Measurements from ENCODE around the gene TAB3. TPM values are rescaled to one million over a fixed set of nuclear protein-coding genes. Genes with fewer than 3 reads are reported as not detected.
A peak's percentile ranks its signal among the peaks of the same experiment; 100 is the strongest.

TAB3 gene
- total and polyA plus RNA-seq, 2 of the 4 experiments (the other 2 are of a cell fraction), result 4.7 to 6.4 TPM

GRCh38 chrX:30906726-30907125 is 17.7 kb upstream of the TAB3 start:
- Histone ChIP-seq H3K4ac (ENCODE audit: low read depth, low read length) (no peak overlapping the region), H3K4me3 (ENCODE audit: insufficient read depth, low read depth, low read length) (no peak overlapping the region), H2BK120ac (ENCODE audit: low read depth, low read length) (no peak overlapping the region), H3K23ac (ENCODE audit: low read depth, low read length) (no peak overlapping the region), H3K4me2 (ENCODE audit: low read depth, low read length) (no peak overlapping the region), H4K8ac (ENCODE audit: low read depth in 2 of 2, low read length in 2 of 2) (no peak overlapping the region), H2AFZ (replicated peaks; ENCODE audit: low read length, poor library complexity) (no peak overlapping the region), H3K56ac (ENCODE audit: extremely low read depth, insufficient read depth, low read length) (no peak overlapping the region), H4K91ac (ENCODE audit: insufficient read depth, low read depth, low read length) (no peak overlapping the region), H2BK20ac (ENCODE audit: low read depth, low read length) (no peak overlapping the region), H3K36me3 (ENCODE audit: control insufficient read depth, insufficient read depth, low read length) (no peaks in the 10 kb centered on the region), H3K79me1 (ENCODE audit: low read depth in 1 of 2, low read length in 2 of 2) (no peaks in the 10 kb centered on the region), H3K9me1 (ENCODE audit: insufficient read depth, low read length) (no peaks in the 10 kb centered on the region), H2BK5ac (ENCODE audit: low read depth, low read length, poor library complexity, severe bottlenecking) (no peak overlapping the region), H3K4me1 (ENCODE audit: control insufficient read depth, insufficient read depth, low read length) (no peaks in the 10 kb centered on the region), H3K18ac (ENCODE audit: low read depth, low read length) (no peak overlapping the region), H3K27me3 (ENCODE audit: control insufficient read depth, insufficient read depth, low read length) (no peaks in the 10 kb centered on the region), H2BK15ac (ENCODE audit: low read depth, low read length) (no peak overlapping the region), H2AK5ac (ENCODE audit: low read depth, low read length) (no peak overlapping the region), H3K14ac (replicated peaks; ENCODE audit: low read depth, low read length) (no peak overlapping the region), H3K9me3 (ENCODE audit: control insufficient read depth, insufficient read depth, low read length) (no peaks in the 10 kb centered on the region), H4K5ac (ENCODE audit: low read depth, low read length) (no peak overlapping the region), H4K20me1 (ENCODE audit: insufficient read depth, low read length) (no peaks in the 10 kb centered on the region), H2AK9ac (replicated peaks; ENCODE audit: low read depth, low read length, poor library complexity) (no peak overlapping the region), H3K9ac (ENCODE audit: low read depth, low read length) (no peak overlapping the region), H3K27ac (ENCODE audit: insufficient read depth, low read length) (no peak overlapping the region)
- DNase-seq (peak; percentile 54), ATAC-seq (ENCODE audit: low read depth) (no peak)
- dilution Hi-C loops (cut with HindIII; ENCODE audit: low sequenced_read_pairs, unreplicated experiment) (no loop called here), in situ Hi-C loops (cut with MboI; ENCODE audit: low sequenced_read_pairs) (no loop called here), intact Hi-C loops (cut with micrococcal nuclease) (no loop called here)
- ChIA-PET CTCF (no interaction called here), POLR2A (ENCODE audit: unreplicated experiment) (no interaction called here)
- BruUV-seq (replicated peaks), result no TSS peak
- TF ChIP-seq BHLHE40 (IDR thresholded peaks at IDR 0.05; ENCODE audit: low read depth, low read length), result no peak
- TF ChIP-seq CEBPB (IDR thresholded peaks at IDR 0.05; ENCODE audit: low read depth, low read length), result no peak
- TF ChIP-seq ELK1 (IDR thresholded peaks at IDR 0.05; ENCODE audit: borderline replicate concordance, low read depth, low read length), result no peak
- TF ChIP-seq MXI1 (IDR thresholded peaks at IDR 0.05; ENCODE audit: borderline replicate concordance, low read depth, low read length), result no peak
- TF ChIP-seq NFE2L2 (IDR thresholded peaks at IDR 0.05; ENCODE audit: low read depth, low read length), result no peak
- no peak for TF ChIP-seq CTCF (conservative IDR thresholded peaks at IDR 0.05; ENCODE audit: low read depth, low read length)
- no peak for TF ChIP-seq SMC3 (IDR thresholded peaks at IDR 0.05; ENCODE audit: low read depth, low read length)
- TF ChIP-seq MAFK (IDR thresholded peaks at IDR 0.05; ENCODE audit: low read depth, low read length), result no peak
- no peak for TF ChIP-seq POLR2A (IDR thresholded peaks at IDR 0.05; ENCODE audit: low read depth, low read length)
- TF ChIP-seq FOS (IDR thresholded peaks at IDR 0.05; ENCODE audit: low read depth, low read length), result no peak
- no peak for TF ChIP-seq RFX5 (IDR thresholded peaks at IDR 0.05; ENCODE audit: low read depth, low read length)
- no peak for TF ChIP-seq MAZ (IDR thresholded peaks at IDR 0.05; ENCODE audit: borderline replicate concordance, low read depth, low read length)
- TF ChIP-seq RCOR1 (IDR thresholded peaks at IDR 0.05; ENCODE audit: insufficient replicate concordance, low read length), result no peak
- TF ChIP-seq USF2 (IDR thresholded peaks at IDR 0.05; ENCODE audit: low read depth, low read length), result no peak
- no CpG with 5 or more reads among the region's 1 CpG for WGBS, 2 experiments (ENCODE audit: extremely low coverage in 2 of 2, insufficient read length in 1 of 2)

All from IMR-90 (cell line).